ENCODE measurements around the gene TRIM15. TPM values are rescaled to one million over a fixed set of nuclear protein-coding genes. Genes with fewer than 3 reads are reported as not detected.

The TRIM15 gene
- total RNA-seq, 1 experiment from 2014 or later, result 6.5 TPM

DNA sequence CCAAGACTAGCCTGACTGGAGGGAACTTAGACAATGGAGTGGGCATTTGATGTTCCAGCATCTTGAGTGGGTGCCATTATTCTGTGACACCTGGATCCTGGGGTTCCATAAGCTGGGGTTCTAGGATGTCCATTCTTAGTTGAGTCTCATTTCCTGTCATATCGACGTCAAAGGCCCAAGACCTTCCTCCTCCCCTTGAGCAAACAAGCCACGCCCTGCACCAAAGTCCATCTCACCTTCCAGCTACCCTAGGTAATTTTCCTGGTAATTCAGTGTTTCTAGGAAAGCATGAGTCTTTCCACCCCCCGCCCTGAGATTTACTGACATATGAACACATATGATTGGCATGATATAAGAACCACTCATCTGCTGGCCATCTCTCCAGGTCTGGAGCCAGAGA is 27.6 kb upstream of the TRIM15 start, which contains the start of gene TRIM40:
Gene TRIM40 (plus strand): TSS at position 384 of the 400 bp plus-strand sequence. CDS start 897 bp downstream, outside the sequence.
- no peaks in the 10 kb centered on the region for H3K36me3 ChIP-seq (ENCODE audit: control insufficient read depth in 1 of 2, insufficient read depth in 2 of 2, low read length in 2 of 2)
- H3K79me2 ChIP-seq (ENCODE audit: insufficient read depth, low read length), result no peaks in the 10 kb centered on the region
- no peak within 1 kb of the TSS for H3K27ac ChIP-seq (ENCODE audit: low read depth, low read length)
- no peaks in the 10 kb centered on the region for H4K20me1 ChIP-seq (ENCODE audit: insufficient read depth)
- no peaks in the 10 kb centered on the region for H3K27me3 ChIP-seq (ENCODE audit: insufficient read depth, low read length)
- peaks cover 1 to 7% of the 10 kb centered on the region in 2 experiments; a peak in 3 of 4 replicates for H3K4me1 ChIP-seq (ENCODE audit: control insufficient read depth in 1 of 2, insufficient read depth in 2 of 2, low read length in 2 of 2)
- ChIA-PET CTCF (no interaction called here), RAD21 (ENCODE audit: low non-redundant PET in 1 of 2, low total read pairs in 2 of 2, uncharacterized antibody in 2 of 2, unreplicated experiment in 2 of 2) (no interaction called here), POLR2A (no interaction called here)
- H3K9me2 ChIP-seq (ENCODE audit: insufficient read depth), result no peaks in the 10 kb centered on the region
- no peak within 1 kb of the TSS for H3K4me3 ChIP-seq (replicated peaks in 1 of 2; ENCODE audit: low read depth in 1 of 2, low read length in 2 of 2)
- DNase-seq (ENCODE audit: low read depth, low spot score) (no peak), ATAC-seq (no peak)
- no peak within 1 kb of the TSS for H3K9ac ChIP-seq (ENCODE audit: low read length)
- H3K4me2 ChIP-seq (ENCODE audit: low read length), result no peak within 1 kb of the TSS
- TF ChIP-seq SP1 (IDR thresholded peaks at IDR 0.05; ENCODE audit: low read depth) (no peak), YY1 (IDR thresholded peaks at IDR 0.05; ENCODE audit: extremely low read depth, insufficient replicate concordance, low read depth, low read length) (no peak), RAD21 (IDR thresholded peaks at IDR 0.05; ENCODE audit: low read depth) (no peak), EZH2 (IDR thresholded peaks at IDR 0.05) (no peak), ELF1 (IDR thresholded peaks at IDR 0.05; ENCODE audit: borderline replicate concordance, low read depth) (no peak), FOSL1 (IDR thresholded peaks at IDR 0.05; ENCODE audit: low read depth) (no peak), ZFX (IDR thresholded peaks at IDR 0.05) (no peak)
- TF ChIP-seq, protein P1, sequence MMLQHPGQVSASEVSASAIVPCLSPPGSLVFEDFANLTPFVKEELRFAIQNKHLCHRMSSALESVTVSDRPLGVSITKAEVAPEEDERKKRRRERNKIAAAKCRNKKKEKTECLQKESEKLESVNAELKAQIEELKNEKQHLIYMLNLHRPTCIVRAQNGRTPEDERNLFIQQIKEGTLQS (IDR thresholded peaks at IDR 0.05), result no peak
- BruUV-seq (replicated peaks), result no TSS peak
- no peak within 1 kb of the TSS for H2AFZ ChIP-seq (ENCODE audit: low read depth, low read length, poor library complexity, severe bottlenecking)
- no peaks in the 10 kb centered on the region for H3K9me3 ChIP-seq (ENCODE audit: control insufficient read depth in 1 of 2, insufficient read depth in 1 of 2, low read depth in 1 of 2, low read length in 2 of 2)
- intact Hi-C loops (cut with micrococcal nuclease), result no loop called here

DNA sequence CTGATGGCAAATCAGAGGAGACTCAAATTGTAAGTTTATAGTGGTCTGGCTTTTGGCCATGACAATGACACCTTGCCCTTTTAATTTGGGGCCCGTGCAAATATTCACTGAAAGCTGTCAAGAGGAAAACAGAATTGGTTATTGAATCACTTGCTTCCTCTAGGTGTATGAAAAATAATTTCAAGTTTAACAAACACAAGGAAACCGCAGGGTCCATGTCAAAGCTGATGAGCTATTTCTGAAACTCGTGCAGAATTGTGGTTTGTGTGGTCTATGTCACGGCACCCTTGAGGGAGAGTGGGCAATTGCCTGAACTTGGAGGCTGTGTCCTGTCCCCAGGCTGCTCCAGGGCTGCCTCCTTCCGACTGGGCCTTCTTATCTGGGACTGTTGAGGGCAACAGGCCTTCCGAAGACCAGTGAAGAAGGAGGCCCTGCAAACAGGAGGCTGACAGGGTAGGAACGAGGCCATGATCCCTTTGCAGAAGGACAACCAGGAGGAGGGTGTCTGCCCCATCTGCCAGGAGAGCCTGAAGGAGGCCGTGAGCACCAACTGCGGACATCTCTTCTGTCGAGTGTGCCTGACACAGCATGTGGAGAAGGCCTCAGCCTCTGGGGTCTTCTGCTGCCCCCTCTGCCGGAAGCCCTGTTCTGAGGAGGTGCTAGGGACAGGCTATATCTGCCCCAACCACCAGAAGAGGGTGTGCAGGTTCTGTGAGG is 26.6 kb upstream of the TRIM15 start:
- intact Hi-C loops (cut with micrococcal nuclease), result no loop called here
- no peak for DNase-seq (ENCODE audit: low read depth, low spot score)
- Histone ChIP-seq H2AFZ (ENCODE audit: low read depth, low read length, poor library complexity, severe bottlenecking) (no peak overlapping the region), H3K4me1 (ENCODE audit: control insufficient read depth in 1 of 2, insufficient read depth in 2 of 2, low read length in 2 of 2) (peaks cover 0 to 4% of the 10 kb centered on the region in 2 experiments; a peak in 1 of 4 replicates), H4K20me1 (ENCODE audit: insufficient read depth) (no peaks in the 10 kb centered on the region), H3K9ac (ENCODE audit: low read length) (no peak overlapping the region), H3K27me3 (ENCODE audit: insufficient read depth, low read length) (no peaks in the 10 kb centered on the region), H3K9me2 (ENCODE audit: insufficient read depth) (no peaks in the 10 kb centered on the region), H3K4me3 (replicated peaks in 1 of 2; ENCODE audit: low read depth in 1 of 2, low read length in 2 of 2) (no peak overlapping the region), H3K36me3 (ENCODE audit: control insufficient read depth in 1 of 2, insufficient read depth in 2 of 2, low read length in 2 of 2) (no peaks in the 10 kb centered on the region), H3K9me3 (ENCODE audit: control insufficient read depth in 1 of 2, insufficient read depth in 1 of 2, low read depth in 1 of 2, low read length in 2 of 2) (no peaks in the 10 kb centered on the region), H3K79me2 (ENCODE audit: insufficient read depth, low read length) (no peaks in the 10 kb centered on the region), H3K4me2 (ENCODE audit: low read length) (no peak overlapping the region), H3K27ac (ENCODE audit: low read depth, low read length) (no peak overlapping the region)
- POLR2A ChIA-PET, result no interaction called here
- no TSS peak for BruUV-seq (replicated peaks)
- TF ChIP-seq ZNF274 (IDR thresholded peaks at IDR 0.05; ENCODE audit: low read depth, low read length), result no peak
- TF ChIP-seq, protein P2, sequence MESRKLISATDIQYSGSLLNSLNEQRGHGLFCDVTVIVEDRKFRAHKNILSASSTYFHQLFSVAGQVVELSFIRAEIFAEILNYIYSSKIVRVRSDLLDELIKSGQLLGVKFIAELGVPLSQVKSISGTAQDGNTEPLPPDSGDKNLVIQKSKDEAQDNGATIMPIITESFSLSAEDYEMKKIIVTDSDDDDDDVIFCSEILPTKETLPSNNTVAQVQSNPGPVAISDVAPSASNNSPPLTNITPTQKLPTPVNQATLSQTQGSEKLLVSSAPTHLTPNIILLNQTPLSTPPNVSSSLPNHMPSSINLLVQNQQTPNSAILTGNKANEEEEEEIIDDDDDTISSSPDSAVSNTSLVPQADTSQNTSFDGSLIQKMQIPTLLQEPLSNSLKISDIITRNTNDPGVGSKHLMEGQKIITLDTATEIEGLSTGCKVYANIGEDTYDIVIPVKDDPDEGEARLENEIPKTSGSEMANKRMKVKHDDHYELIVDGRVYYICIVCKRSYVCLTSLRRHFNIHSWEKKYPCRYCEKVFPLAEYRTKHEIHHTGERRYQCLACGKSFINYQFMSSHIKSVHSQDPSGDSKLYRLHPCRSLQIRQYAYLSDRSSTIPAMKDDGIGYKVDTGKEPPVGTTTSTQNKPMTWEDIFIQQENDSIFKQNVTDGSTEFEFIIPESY (IDR thresholded peaks at IDR 0.05; ENCODE audit: extremely low read depth, insufficient replicate concordance, low read length), result no peak
- TF ChIP-seq ELF1 (IDR thresholded peaks at IDR 0.05; ENCODE audit: borderline replicate concordance, low read depth), result no peak
- no peak for TF ChIP-seq SP1 (IDR thresholded peaks at IDR 0.05; ENCODE audit: low read depth)
- TF ChIP-seq, protein P3, sequence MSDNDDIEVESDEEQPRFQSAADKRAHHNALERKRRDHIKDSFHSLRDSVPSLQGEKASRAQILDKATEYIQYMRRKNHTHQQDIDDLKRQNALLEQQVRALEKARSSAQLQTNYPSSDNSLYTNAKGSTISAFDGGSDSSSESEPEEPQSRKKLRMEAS (IDR thresholded peaks at IDR 0.05), result no peak
- TF ChIP-seq ZFX (IDR thresholded peaks at IDR 0.05), result no peak
- TF ChIP-seq EZH2phosphoT487 (IDR thresholded peaks at IDR 0.05; ENCODE audit: borderline replicate concordance), result no peak
- no peak for TF ChIP-seq CEBPB (IDR thresholded peaks at IDR 0.05; ENCODE audit: low read depth)
- TF ChIP-seq, protein P1 (IDR thresholded peaks at IDR 0.05), result no peak
- TF ChIP-seq TCF7L2 (IDR thresholded peaks at IDR 0.05; ENCODE audit: borderline replicate concordance, extremely low read depth, insufficient read depth, insufficient read length), result no peak
- TF ChIP-seq CBX3 (IDR thresholded peaks at IDR 0.05; ENCODE audit: low read depth), result no peak
- no peak for TF ChIP-seq POLR2AphosphoS5 (IDR thresholded peaks at IDR 0.05; ENCODE audit: low read depth, low read length)
- no peak for TF ChIP-seq POLR2A (IDR thresholded peaks at IDR 0.05; ENCODE audit: borderline replicate concordance, extremely low read depth, insufficient read depth, insufficient read length)
- no peak for TF ChIP-seq SIN3A (IDR thresholded peaks at IDR 0.05; ENCODE audit: low read depth)
- CTCF ChIA-PET, result no interaction called here
- RAD21 ChIA-PET (ENCODE audit: low non-redundant PET in 1 of 2, low total read pairs in 2 of 2, uncharacterized antibody in 2 of 2, unreplicated experiment in 2 of 2), result no interaction called here
- ATAC-seq, result no peak

Data from HCT116 (cell line).